ENCODE measurements around the gene TMEM97.
"Not testable (repeated sequence)": the region's sequence is repeated elsewhere in the genome, so short reads cannot be mapped to it uniquely, and the experiment has no call there.

The TMEM97 gene

DNA sequence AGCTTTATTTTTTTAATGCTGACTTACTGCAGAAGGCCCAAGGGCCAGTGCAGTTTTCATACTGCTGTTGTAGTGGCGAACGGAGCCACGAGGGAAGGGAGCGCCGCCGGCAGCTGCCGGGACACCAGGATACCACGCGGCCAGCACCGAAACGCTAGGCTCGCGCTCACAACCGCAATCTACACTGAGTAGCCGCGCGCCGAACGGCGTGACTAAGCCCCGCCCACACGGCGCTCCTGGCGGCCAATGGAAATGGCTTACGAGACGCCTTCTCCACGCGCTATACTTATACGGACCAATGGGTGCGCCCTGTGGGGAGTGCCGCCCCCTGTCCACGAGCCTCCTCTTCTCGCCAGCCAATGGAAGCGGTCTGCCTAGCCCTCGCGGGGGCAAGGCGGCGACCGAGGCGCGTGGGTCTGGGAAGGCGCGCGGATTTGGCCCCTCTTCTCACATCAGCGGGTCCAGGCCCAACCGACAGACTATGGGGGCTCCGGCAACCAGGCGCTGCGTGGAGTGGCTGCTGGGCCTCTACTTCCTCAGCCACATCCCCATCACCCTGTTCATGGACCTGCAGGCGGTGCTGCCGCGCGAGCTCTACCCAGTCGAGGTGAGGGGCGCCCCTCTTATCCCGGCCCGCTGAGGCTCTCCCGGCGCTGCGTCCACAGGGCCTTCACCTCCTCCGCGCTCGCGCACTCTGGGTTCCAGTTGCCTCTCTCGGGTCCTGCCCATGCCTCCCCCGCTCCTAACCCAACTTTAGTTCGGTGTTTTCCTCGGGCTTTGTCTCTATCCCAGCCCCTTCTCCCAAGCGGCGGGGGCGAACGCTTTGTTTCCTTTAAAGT lies at the start of gene TMEM97:
Gene TMEM97 (plus strand): TSS at position 442 of the 839 bp plus-strand sequence. CDS start 40 bp downstream, at position 482.
- DNase-seq, result peak; percentile 97

- no peak for DNase-seq
These were observed 48.9 kb upstream of the TMEM97 start for GRCh38 chr17:28270055-28270454.

GRCh38 chr17:28270926-28271325 lies 48.1 kb upstream of the TMEM97 start:
- no peak for DNase-seq

DNA sequence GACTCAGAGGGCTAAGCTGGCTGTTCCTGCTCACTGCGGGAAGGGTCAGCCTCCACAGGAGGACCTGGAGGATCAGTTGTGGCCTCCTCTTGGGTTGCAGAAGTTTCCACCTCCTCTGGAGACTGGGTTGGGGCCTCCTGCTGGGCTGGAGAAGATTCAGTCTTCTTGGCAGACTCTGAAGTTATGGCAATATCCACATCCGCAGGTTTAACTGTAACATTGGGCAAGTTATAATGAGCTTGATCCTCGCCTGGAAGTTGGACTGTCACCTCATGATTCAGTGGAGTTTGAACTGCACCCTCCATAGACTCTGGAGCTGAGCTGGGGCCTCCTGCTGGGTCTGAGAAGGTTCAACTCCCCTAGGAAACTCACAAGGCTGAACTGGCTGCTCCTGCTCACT lies 47.6 kb upstream of the TMEM97 start:
- no peak for DNase-seq

DNA sequence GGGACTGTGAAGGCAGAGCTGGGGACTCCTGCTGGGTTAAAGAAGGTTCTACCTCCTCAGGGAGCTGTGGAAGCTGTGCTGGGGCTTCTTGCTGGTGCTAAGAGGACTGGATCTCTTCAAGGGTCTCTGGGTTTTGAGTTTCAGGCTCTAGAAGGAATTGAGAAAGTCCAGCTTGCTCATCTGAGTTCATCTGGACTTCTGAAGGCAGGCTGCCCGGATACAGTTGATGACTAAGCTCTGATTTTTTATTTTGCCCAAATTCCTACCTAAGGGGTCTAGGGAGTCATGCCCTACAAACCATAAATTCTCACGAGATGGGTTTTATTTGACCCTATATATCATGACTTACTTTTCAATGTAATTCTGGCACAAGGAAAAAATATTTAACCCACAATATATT lies 46.8 kb upstream of the TMEM97 start:
- DNase-seq, result no peak

DNA sequence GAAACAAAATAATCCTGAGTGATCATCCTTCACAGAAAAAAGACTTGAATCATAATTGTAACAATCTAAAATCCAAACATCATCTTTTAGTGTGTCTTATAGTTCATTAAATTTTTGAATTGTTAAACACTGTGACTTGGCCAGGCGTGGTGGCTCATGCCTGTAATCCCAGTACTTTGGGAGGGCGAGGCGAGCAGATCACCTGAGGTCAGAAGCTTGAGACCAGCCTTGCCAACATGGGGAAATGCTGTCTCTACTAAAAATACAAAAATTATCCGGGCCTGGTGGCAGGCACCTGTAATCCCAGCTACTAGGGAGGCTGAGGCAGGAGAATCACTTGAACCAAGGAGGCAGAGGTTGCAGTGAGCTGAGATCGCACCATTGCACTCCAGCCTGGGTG lies 45.7 kb upstream of the TMEM97 start:
- not testable (repeated sequence) for DNase-seq

GRCh38 chr17:28274591-28275265 lies 44.3 kb upstream of the TMEM97 start:
- DNase-seq, result no peak

- DNase-seq, result no peak
These were observed 43.0 kb upstream of the TMEM97 start for GRCh38 chr17:28276011-28276410.

DNA sequence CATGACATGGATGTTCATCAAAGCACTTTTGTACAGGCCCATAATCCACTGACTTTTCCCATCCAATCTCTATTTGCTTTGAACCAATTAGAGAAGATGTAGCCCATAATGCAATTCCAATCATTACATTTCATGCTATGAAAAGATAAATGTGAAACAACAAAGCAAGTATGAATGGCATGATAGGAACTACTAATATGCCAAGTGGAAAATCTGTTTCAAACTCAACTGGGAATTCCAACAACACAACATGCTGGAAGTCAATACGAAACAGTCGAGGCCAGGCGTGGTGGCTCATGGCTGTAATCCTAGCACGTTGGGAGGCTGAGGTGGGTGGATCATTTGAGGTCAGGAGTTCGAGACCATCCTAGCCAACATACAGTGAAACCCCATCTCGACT lies 39.6 kb upstream of the TMEM97 start:
- no peak for DNase-seq

- no peak for DNase-seq
These were observed 38.2 kb upstream of the TMEM97 start for GRCh38 chr17:28280826-28281225.

GRCh38 chr17:28282596-28282995 lies 36.4 kb upstream of the TMEM97 start:
- DNase-seq, result peak; percentile 40

DNA sequence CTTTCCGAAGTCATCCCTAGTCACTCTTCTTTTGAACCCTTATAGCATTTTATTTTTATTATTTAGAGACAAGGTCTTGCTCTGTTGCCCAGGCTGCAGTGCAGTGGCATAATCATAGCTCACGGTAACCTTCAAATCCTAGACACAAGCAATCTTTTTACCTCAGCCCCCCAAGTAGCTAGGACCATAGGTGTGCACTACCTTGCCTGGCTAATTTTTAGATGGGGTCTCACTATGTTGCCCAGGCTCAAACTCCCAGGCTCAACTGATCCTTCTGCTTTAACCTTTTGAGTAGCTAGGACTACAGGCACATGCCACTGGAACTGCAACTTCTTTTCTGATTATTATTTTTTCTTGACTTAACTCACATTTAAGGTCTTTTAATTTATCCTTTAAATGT lies 33.0 kb upstream of the TMEM97 start:
- no peak for DNase-seq

- DNase-seq, result no peak
These were observed 28.3 kb upstream of the TMEM97 start for GRCh38 chr17:28290703-28291102.

DNA sequence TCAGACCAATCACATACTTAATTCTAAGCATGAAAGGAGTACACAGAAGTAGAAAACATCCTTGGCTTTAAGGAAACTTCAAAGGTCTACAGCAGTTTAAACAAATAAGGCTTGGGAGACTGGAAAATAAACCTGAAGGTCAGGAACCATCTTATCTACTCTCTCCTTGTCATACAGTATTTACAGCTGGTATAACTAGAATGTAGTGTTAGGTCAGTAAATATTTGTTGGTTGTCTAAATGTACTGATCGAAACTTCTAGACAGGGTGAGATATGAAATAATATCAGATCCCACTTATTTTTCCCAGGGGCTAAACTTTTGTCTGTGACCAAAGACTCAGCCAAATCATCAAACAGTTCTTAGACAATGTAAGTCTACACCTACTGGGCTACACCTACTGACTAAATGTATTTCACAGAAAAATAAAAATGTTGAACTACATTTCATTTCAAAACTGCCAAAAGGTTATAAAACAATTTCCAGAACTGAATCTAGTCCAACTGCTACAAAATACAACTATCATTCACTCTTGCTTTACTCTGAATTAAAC lies 27.1 kb upstream of the TMEM97 start:
- DNase-seq, result no peak

- DNase-seq, result not testable (repeated sequence)
These were observed 26.1 kb upstream of the TMEM97 start for GRCh38 chr17:28292878-28293277.

DNA sequence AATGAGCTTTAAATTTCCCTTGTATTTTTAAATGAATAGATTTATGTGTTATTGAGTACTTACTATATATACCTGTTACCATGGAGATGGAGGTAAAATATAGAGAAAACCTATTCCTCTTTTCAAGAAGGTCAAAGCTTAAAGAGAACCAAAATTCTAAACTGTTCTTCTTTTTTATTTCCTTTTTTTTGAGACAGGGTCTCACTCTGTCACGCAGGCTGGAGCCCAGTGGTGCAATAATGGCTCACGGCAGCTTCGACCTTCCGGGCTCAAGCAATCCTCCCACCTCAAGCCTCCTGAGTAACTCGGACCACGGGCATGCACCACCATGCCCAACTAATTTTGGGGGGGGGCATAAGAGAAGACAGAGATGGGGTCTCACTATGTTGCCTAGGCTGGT lies 25.0 kb upstream of the TMEM97 start:
- DNase-seq, result no peak

GRCh38 chr17:28295677-28296578 lies 23.1 kb upstream of the TMEM97 start:
- DNase-seq, result no peak

GRCh38 chr17:28298449-28298848 lies 20.6 kb upstream of the TMEM97 start:
- DNase-seq, result no peak

GRCh38 chr17:28306954-28307401 lies 12.0 kb upstream of the TMEM97 start:
- DNase-seq, result no peak

DNA sequence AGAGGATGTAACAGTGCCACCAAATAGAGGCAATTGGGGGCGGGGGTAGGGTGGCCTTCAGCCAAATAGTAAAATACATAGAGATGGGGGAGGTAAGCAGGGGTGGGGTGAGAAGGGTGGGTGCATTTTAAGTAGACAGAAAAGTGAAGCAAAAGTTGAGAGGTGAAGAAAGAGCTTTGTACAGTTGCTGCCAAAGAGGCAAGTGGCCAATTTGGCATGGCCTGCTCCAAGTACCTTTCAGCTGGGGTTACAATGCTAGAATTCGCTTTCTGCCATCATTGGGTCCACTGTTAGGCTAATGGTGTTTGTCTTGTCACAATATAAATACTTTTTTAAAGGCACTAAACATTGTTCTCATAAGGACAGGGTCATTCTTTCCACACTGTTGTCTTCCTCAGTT lies 5.2 kb upstream of the TMEM97 start:
- no peak for DNase-seq

DNA sequence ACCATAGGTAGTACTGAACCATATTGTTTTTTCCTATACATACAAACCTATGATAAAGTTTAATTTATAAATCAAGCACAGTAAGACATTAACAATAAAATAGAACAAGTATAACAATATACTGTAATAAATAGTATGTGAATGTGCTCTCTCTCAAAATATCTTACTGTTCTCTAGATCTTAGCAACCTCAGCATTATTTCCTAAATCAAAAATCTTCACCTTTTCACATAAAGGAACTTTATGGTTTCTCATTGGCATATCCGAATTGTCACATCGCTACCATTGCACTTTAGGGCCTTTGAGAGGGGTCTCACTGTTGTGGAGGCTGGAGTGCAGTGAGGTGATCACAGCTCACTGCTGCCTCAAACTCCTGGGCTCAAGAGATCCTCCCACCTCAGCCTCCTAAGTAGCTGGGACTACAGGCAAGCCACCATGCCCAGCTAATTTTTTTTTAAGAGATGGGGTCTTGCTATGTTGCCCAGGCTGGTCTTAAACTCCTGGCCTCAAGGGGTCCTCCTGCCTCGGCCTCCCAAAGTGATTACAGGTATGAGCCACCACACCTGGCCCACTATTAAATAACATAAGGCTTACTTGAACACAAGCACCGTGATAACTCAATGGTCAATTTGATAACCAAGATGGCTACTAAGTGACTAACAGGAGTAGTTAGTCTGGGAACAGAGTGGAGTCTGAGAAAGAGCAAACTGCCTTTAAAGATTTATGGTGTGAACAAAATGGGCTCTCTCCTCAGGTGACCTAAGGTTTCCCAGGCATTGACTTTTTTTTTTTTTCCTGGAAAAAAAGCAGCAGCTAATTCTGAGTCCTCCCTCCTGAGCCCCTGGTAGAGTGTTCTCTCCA lies 2.9 kb upstream of the TMEM97 start:
- DNase-seq, result no peak
